ENCODE measurements around the gene RPN1.

RPN1 gene

GRCh38 chr3:128648940-128649663, 1.5 kb downstream of the RPN1 start:
- DNase-seq (ENCODE audit: low read depth), result no peak

- DNase-seq (ENCODE audit: low read depth), result no peak
Observed at GRCh38 chr3:128648402-128648801, 2.2 kb downstream of the RPN1 start.

- no peak for DNase-seq (ENCODE audit: low read depth)
Observed at GRCh38 chr3:128647307-128647706, 3.3 kb downstream of the RPN1 start.

GRCh38 chr3:128634075-128634611, 16.5 kb downstream of the RPN1 start:
- DNase-seq (ENCODE audit: low read depth), result no peak

GRCh38 chr3:128632301-128632700, 18.3 kb downstream of the RPN1 start:
- no peak for DNase-seq (ENCODE audit: low read depth)

- DNase-seq (ENCODE audit: low read depth), result no peak
Observed at GRCh38 chr3:128629936-128630335, 20.7 kb downstream of the RPN1 start.

GRCh38 chr3:128625409-128625945, 25.1 kb downstream of the RPN1 start:
- no peak for DNase-seq (ENCODE audit: low read depth)

GRCh38 chr3:128624526-128625138, 26.0 kb downstream of the RPN1 start:
- DNase-seq (ENCODE audit: low read depth), result no peak

- no peak for DNase-seq (ENCODE audit: low read depth)
Observed at GRCh38 chr3:128623762-128624176, 26.8 kb downstream of the RPN1 start.

GRCh38 chr3:128621931-128622330, 28.7 kb downstream of the RPN1 start:
- no peak for DNase-seq (ENCODE audit: low read depth)

- DNase-seq (ENCODE audit: low read depth), result no peak
Observed at GRCh38 chr3:128621234-128621633, 29.4 kb downstream of the RPN1 start.

GRCh38 chr3:128620268-128620691, 30.3 kb downstream of the RPN1 start:
- DNase-seq (ENCODE audit: low read depth), result no peak

- no peak for DNase-seq (ENCODE audit: low read depth)
Observed at GRCh38 chr3:128619146-128619890, 31.3 kb downstream of the RPN1 start.

- no peak for DNase-seq (ENCODE audit: low read depth)
Observed at GRCh38 chr3:128618398-128618726, 32.3 kb downstream of the RPN1 start.

- DNase-seq (ENCODE audit: low read depth), result peak; percentile 93
Observed at GRCh38 chr3:128617557-128618397, 32.8 kb downstream of the RPN1 start.

- no peak for DNase-seq (ENCODE audit: low read depth)
Observed at GRCh38 chr3:128617270-128617556, 33.4 kb downstream of the RPN1 start.

GRCh38 chr3:128616516-128617269, 33.9 kb downstream of the RPN1 start:
- DNase-seq (ENCODE audit: low read depth), result no peak

- no peak for DNase-seq (ENCODE audit: low read depth)
Observed at GRCh38 chr3:128614076-128614475, 36.5 kb downstream of the RPN1 start.

- no peak for DNase-seq (ENCODE audit: low read depth)
Observed at GRCh38 chr3:128613083-128613829, 37.4 kb downstream of the RPN1 start.

- DNase-seq (ENCODE audit: low read depth), result no peak
Observed at GRCh38 chr3:128610451-128611070, 40.1 kb downstream of the RPN1 start.
